HepG2 (cell line): ENCODE data around the gene VEPH1. TPM values are rescaled to one million over a fixed set of nuclear protein-coding genes. Genes with fewer than 3 reads are reported as not detected.

ENCODE experiments used
- ATAC-seq: fragments of 200-7000 bp; cut with Tn5 transposase; 3 replicates; pipeline ENCODE4 v1.9.1; 2020; ENCODE audit warnings: mild to moderate bottlenecking, moderate library complexity
- BruUV-seq: library from RNA; stranded (reverse); fragments of 400-500 nt; replicated peaks from 2 replicates; lab custom pipeline; 2021; lab: Mats Ljungman, UMichigan
- CTCF ChIA-PET: fragments of 300-600 bp; formaldehyde crosslinking; extraction: SDS; loops from one replicate; lab custom pipeline; 2021; ENCODE audit warnings: low total read pairs, inconsistent platforms, low intra/inter-chr PET ratio; lab: Yijun Ruan, JAX
- POLR2A ChIA-PET: fragments of 350-600 bp; sonication (Branson Sonifier 250); formaldehyde crosslinking; loops from one replicate; lab custom pipeline; 2020; ENCODE audit warnings: antibody characterized with exemption, inconsistent platforms; lab: Yijun Ruan, JAX
- DNase-seq: peaks from one replicate; pipeline ENCODE4 v3.0.0-alpha.2; 2015; ENCODE audit warnings: low spot score
- FAIRE-seq: peaks from 3 replicates; lab custom pipeline; 2011; peaks lifted over from hg19 to GRCh38; lab: Jason Lieb, UNC
- H2AFZ ChIP-seq: one replicate; pipeline ENCODE4 v1.6.1; 2011; ENCODE audit warnings: low read length, inconsistent platforms
- H3K27ac ChIP-seq: fragments of 300-600 bp; 3 replicates; pipeline ENCODE4 v1.8.0; 2011; ENCODE audit warnings: mixed run types, mild to moderate bottlenecking, mixed read lengths, low read length, inconsistent platforms; ENCODE audit not compliant: insufficient read depth; ENCODE audit errors: extremely low read length
- H3K27me3 ChIP-seq, 2 experiments: fragments of 200-600 bp in 1 of 2; 2 replicates in 1 of 2; 3 replicates in 1 of 2; pipeline versions ENCODE4 v1.6.0 to v1.8.0; 2011; ENCODE audit warnings: low read length in 2 of 2, mild to moderate bottlenecking in 2 of 2, moderate library complexity in 2 of 2, inconsistent platforms in 1 of 2; ENCODE audit not compliant: insufficient read depth in 2 of 2, control insufficient read depth in 1 of 2
- H3K36me3 ChIP-seq, 2 experiments: fragments of 200-600 bp in 1 of 2; replicated peaks in 1 of 2; 2 replicates in 1 of 2; 3 replicates in 1 of 2; pipeline versions ENCODE4 v1.5.1 to v1.8.0; 2011; ENCODE audit warnings: low read length in 2 of 2, inconsistent platforms in 1 of 2; ENCODE audit not compliant: insufficient read depth in 2 of 2, control insufficient read depth in 1 of 2
- H3K4me1 ChIP-seq: 2 replicates; pipeline ENCODE4 v1.5.1; 2012; ENCODE audit warnings: low read length, inconsistent platforms; ENCODE audit not compliant: insufficient read depth
- H3K4me2 ChIP-seq: 2 replicates; pipeline ENCODE4 v1.6.0; 2011; ENCODE audit warnings: low read depth, low read length, inconsistent platforms
- H3K4me3 ChIP-seq, 3 experiments: fragments of 200-600 bp in 1 of 3; sonication (generic), shearing (Covaris generic) in 1 of 3; replicated peaks in 1 of 3; 2 replicates each; pipeline ENCODE4 v1.5.1; 2011 to 2016; ENCODE audit warnings: low read length in 3 of 3, inconsistent platforms in 2 of 3, low read depth in 2 of 3, mild to moderate bottlenecking in 2 of 3, control low read depth in 1 of 3, mixed read lengths in 1 of 3; ENCODE audit not compliant: insufficient read depth in 1 of 3
- H3K79me2 ChIP-seq: one replicate; pipeline ENCODE4 v1.6.1; 2011; ENCODE audit warnings: low read length, inconsistent platforms; ENCODE audit not compliant: insufficient read depth
- H3K9ac ChIP-seq: 2 replicates; pipeline ENCODE4 v1.6.0; 2011; ENCODE audit warnings: mild to moderate bottlenecking, low read depth, low read length, inconsistent platforms; ENCODE audit not compliant: insufficient read depth
- H3K9me3 ChIP-seq: 2 replicates; pipeline ENCODE4 v1.5.1; 2012; ENCODE audit warnings: mild to moderate bottlenecking, low read length
- H4K20me1 ChIP-seq: 2 replicates; pipeline ENCODE4 v1.6.0; 2011; ENCODE audit warnings: inconsistent platforms, mild to moderate bottlenecking, low read length, moderate library complexity; ENCODE audit not compliant: insufficient read depth
- FOXP1 ChIP-seq, 2 experiments: fragments of 450-650 bp in 1 of 2; IDR thresholded peaks; 2 replicates each; pipeline ENCODE4 v1.6.1; 2017 to 2018; ENCODE audit warnings: antibody characterized with exemption in 1 of 2
- GABPB1 ChIP-seq: IDR thresholded peaks from 2 replicates; pipeline ENCODE4 v1.6.1; 2016; ENCODE audit warnings: mild to moderate bottlenecking, missing genetic modification reagents, moderate library complexity, missing compliant biosample characterization
- GFI1 ChIP-seq: sonication (generic); formaldehyde crosslinking; IDR thresholded peaks from 2 replicates; pipeline ENCODE4 v1.5.0; 2020; ENCODE audit warnings: missing genetic modification reagents, mild to moderate bottlenecking, borderline replicate concordance
- HMGA1 ChIP-seq: sonication (generic); formaldehyde crosslinking; conservative IDR thresholded peaks from 2 replicates; pipeline ENCODE4 v1.4.0; 2020; ENCODE audit warnings: missing genetic modification reagents
- IKZF4 ChIP-seq: sonication (generic); formaldehyde crosslinking; IDR thresholded peaks from 2 replicates; pipeline ENCODE4 v1.5.1; 2020; ENCODE audit warnings: borderline replicate concordance, mild to moderate bottlenecking, low read depth, missing genetic modification reagents; ENCODE audit errors: not compliant biosample characterization
- MBD4 ChIP-seq: IDR thresholded peaks from 2 replicates; pipeline ENCODE4 v1.6.1; 2012; ENCODE audit warnings: low read length, inconsistent platforms, borderline replicate concordance
- PHB2 ChIP-seq: fragments of 450-650 bp; IDR thresholded peaks from 2 replicates; pipeline ENCODE4 v1.6.1; 2018; ENCODE audit not compliant: partially characterized antibody
- RORA ChIP-seq: sonication (generic); formaldehyde crosslinking; IDR thresholded peaks from 2 replicates; pipeline ENCODE4 v1.5.0; 2020; ENCODE audit warnings: mild to moderate bottlenecking, missing genetic modification reagents, moderate library complexity
- ZNF354B ChIP-seq: sonication (generic); formaldehyde crosslinking; IDR thresholded peaks from 2 replicates; pipeline ENCODE4 v1.8.0; 2022; ENCODE audit warnings: mild to moderate bottlenecking, missing genetic modification reagents
- ZNF44 ChIP-seq: sonication (generic); formaldehyde crosslinking; IDR thresholded peaks from 2 replicates; pipeline ENCODE4 v1.5.1; 2020; ENCODE audit warnings: mild to moderate bottlenecking, missing genetic modification reagents
- WGBS: methylation state at CpG from one replicate; pipeline ENCODE4 v1.1.6; 2017; ENCODE audit warnings: low lambda C conversion rate; 5-methylcytosine and 5-hydroxymethylcytosine counted together
- in situ Hi-C: cut with HindIII; loops from 2 replicates; pipeline ENCODE4 v1.10.0; 2017; ENCODE audit warnings: low pct_unique_long_range_greater_than_20kb; ENCODE audit not compliant: extremely low pct_ligation_motif_present
- intact Hi-C: fragments of 100-400 bp; cut with micrococcal nuclease; formaldehyde crosslinking; loops from one replicate; pipeline ENCODE4 v1.10.0; 2022; ENCODE audit not compliant: unreplicated experiment
- polyA plus RNA-seq, 8 experiments: library from polyadenylated mRNA; depleted of rRNA in 3 of 8; stranded (reverse) in 7 of 8; unstranded in 1 of 8; fragments of >200 nt; fragmentation: Illumina TruSeq in 4 of 8; extraction: Trizol in 4 of 8; gene quantifications; 2 replicates each; pipeline versions ENCODE4 v1.2.1 to v1.2.3, GENCODE V29; 2011 to 2016; ENCODE audit warnings: low read depth in 4 of 8, missing spikeins in 1 of 8, mixed read lengths in 1 of 8; ENCODE audit not compliant: insufficient read depth in 1 of 8
- total RNA-seq, 5 experiments: library from RNA; depleted of rRNA; stranded (reverse); fragments of >200 nt; fragmentation: Illumina TruSeq; extraction: Trizol; gene quantifications; 2 replicates each; pipeline ENCODE4 v1.2.3, GENCODE V29; 2016; ENCODE audit warnings: low read depth in 1 of 5
- TF ChIP-seq, protein P1 (sequence below): sonication (generic); formaldehyde crosslinking; IDR thresholded peaks from 2 replicates; pipeline ENCODE4 v1.4.0; 2020; ENCODE audit warnings: missing genetic modification reagents
- TF ChIP-seq, protein P2 (sequence below): sonication (generic); formaldehyde crosslinking; IDR thresholded peaks from 2 replicates; pipeline ENCODE4 v1.5.1; 2020; ENCODE audit warnings: missing genetic modification reagents, mild to moderate bottlenecking, borderline replicate concordance
- TF ChIP-seq, protein P3 (sequence below): sonication (generic); formaldehyde crosslinking; IDR thresholded peaks from 2 replicates; pipeline ENCODE4 v1.4.0; 2020; ENCODE audit warnings: missing genetic modification reagents

VEPH1 gene
- total and polyA plus RNA-seq, 2 of the 13 experiments (the other 11 are each of a cell fraction or from before 2014, with no cell fraction given), result not detected

DNA sequence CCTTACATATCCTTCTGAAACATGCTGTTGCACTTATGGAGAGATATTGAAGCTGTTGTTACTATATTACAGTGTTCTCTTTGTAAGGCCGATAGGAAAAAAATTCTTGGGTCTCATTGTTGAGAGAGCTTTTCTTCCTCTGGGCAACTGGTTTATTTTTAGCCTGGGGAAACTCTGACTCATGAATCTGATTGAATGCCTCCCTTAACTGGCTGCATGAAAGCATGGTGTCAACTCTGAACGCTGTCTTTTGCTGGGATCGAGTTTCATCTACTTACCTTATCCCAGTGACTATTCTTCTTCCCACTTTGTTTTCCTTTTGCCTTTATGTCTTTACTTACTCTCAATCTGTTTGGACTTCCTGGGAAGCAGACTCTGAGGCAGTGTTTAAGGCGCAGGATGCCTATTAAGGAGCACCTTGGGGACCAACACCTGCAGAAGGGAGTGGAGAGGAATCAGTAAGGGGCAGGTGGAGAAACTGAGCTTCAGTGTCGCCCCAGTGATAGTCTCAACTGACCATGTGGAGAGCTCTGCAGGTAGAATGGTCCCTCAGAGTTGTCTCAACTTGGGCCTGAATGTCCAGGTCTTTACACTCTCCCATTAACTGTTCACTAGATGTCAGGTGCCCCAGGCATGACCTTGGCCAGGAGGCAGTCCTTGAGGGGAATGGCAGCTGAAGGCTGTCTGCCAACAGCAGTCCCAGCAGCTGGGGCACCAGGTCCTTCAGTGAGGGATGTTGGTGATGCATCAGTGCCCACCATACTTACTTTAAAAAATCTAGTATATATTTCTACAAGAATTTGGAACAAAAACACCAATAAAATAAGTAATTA, 254.4 kb downstream of the VEPH1 start:
- BruUV-seq, result no TSS peak
- no peaks in the 10 kb centered on the region for H3K79me2 ChIP-seq
- TF ChIP-seq, protein P1, sequence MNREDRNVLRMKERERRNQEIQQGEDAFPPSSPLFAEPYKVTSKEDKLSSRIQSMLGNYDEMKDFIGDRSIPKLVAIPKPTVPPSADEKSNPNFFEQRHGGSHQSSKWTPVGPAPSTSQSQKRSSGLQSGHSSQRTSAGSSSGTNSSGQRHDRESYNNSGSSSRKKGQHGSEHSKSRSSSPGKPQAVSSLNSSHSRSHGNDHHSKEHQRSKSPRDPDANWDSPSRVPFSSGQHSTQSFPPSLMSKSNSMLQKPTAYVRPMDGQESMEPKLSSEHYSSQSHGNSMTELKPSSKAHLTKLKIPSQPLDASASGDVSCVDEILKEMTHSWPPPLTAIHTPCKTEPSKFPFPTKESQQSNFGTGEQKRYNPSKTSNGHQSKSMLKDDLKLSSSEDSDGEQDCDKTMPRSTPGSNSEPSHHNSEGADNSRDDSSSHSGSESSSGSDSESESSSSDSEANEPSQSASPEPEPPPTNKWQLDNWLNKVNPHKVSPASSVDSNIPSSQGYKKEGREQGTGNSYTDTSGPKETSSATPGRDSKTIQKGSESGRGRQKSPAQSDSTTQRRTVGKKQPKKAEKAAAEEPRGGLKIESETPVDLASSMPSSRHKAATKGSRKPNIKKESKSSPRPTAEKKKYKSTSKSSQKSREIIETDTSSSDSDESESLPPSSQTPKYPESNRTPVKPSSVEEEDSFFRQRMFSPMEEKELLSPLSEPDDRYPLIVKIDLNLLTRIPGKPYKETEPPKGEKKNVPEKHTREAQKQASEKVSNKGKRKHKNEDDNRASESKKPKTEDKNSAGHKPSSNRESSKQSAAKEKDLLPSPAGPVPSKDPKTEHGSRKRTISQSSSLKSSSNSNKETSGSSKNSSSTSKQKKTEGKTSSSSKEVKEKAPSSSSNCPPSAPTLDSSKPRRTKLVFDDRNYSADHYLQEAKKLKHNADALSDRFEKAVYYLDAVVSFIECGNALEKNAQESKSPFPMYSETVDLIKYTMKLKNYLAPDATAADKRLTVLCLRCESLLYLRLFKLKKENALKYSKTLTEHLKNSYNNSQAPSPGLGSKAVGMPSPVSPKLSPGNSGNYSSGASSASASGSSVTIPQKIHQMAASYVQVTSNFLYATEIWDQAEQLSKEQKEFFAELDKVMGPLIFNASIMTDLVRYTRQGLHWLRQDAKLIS (CRISPR knock-in tag), result no peak
- TF ChIP-seq RORA (CRISPR knock-in tag), result no peak
- DNase-seq (peak; percentile 10), FAIRE-seq (no peak), ATAC-seq (no peak)
- no peaks in the 10 kb centered on the region for H3K36me3 ChIP-seq
- WGBS, result 3% methylated on average over 5 of the region's 5 CpGs
- CTCF ChIA-PET, result no interaction called here
- intact Hi-C loops, result no loop called here
- no peak overlapping the region for H3K4me2 ChIP-seq
- no peak overlapping the region for H3K9ac ChIP-seq
- no peak overlapping the region for H2AFZ ChIP-seq
- in situ Hi-C loops, result no loop called here
- H3K4me3 ChIP-seq, result no peak overlapping the region
- POLR2A ChIA-PET, result no interaction called here
- H4K20me1 ChIP-seq, result no peaks in the 10 kb centered on the region
- H3K4me1 ChIP-seq, result no peaks in the 10 kb centered on the region
- H3K27ac ChIP-seq, result no peak overlapping the region
- H3K27me3 ChIP-seq, result peaks cover 0 to 3% of the 10 kb centered on the region in 2 experiments; a peak in 2 of 5 replicates
- H3K9me3 ChIP-seq, result no peaks in the 10 kb centered on the region

DNA sequence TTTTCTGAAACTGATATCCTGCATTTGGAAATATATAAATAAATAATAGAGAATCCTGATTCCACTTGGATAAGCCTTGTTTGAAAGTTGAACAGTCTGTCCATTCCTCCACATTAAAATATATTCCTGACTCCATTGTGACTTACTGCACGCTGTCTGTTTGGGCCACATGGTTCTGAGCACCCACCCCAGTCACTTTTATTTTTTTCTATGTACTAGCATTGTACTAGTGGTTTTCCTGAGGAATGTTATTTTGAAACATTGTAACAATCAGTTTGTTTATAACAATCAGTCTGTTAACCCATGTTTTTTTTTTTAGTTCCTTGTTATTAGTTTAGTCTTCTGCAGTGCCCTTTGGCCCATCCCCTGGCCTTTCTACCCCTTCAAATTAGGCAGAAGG, 255.8 kb downstream of the VEPH1 start:
- Histone ChIP-seq H3K9ac (no peak overlapping the region), H2AFZ (no peak overlapping the region), H3K4me1 (no peaks in the 10 kb centered on the region), H3K9me3 (no peaks in the 10 kb centered on the region), H3K79me2 (no peaks in the 10 kb centered on the region), H3K4me3 (no peak overlapping the region), H4K20me1 (no peaks in the 10 kb centered on the region), H3K27ac (no peak overlapping the region), H3K27me3 (peaks cover 0 to 3% of the 10 kb centered on the region in 2 experiments; a peak in 2 of 5 replicates), H3K36me3 (no peaks in the 10 kb centered on the region), H3K4me2 (no peak overlapping the region)
- no TSS peak for BruUV-seq
- in situ Hi-C loops (no loop called here), intact Hi-C loops (no loop called here)
- CTCF ChIA-PET, result no interaction called here
- FAIRE-seq (no peak), DNase-seq (no peak), ATAC-seq (no peak)
- POLR2A ChIA-PET, result no interaction called here
- WGBS, result 0% methylated on average over 1 of the region's 1 CpG
- TF ChIP-seq IKZF4 (CRISPR knock-in tag) (no peak), ZNF44 (CRISPR knock-in tag) (no peak), GABPB1 (CRISPR knock-in tag) (no peak), FOXP1 (IDR thresholded peaks at IDR 0.05) (no peak), FOXP1 (CRISPR knock-in tag; IDR thresholded peaks at IDR 0.05) (no peak), ZNF354B (CRISPR knock-in tag) (no peak), MBD4 (no peak), HMGA1 (CRISPR knock-in tag) (no peak), PHB2 (no peak), GFI1 (CRISPR knock-in tag) (no peak)
- TF ChIP-seq, protein P2, sequence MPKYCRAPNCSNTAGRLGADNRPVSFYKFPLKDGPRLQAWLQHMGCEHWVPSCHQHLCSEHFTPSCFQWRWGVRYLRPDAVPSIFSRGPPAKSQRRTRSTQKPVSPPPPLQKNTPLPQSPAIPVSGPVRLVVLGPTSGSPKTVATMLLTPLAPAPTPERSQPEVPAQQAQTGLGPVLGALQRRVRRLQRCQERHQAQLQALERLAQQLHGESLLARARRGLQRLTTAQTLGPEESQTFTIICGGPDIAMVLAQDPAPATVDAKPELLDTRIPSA, result no peak
- TF ChIP-seq, protein P3, sequence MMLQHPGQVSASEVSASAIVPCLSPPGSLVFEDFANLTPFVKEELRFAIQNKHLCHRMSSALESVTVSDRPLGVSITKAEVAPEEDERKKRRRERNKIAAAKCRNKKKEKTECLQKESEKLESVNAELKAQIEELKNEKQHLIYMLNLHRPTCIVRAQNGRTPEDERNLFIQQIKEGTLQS (CRISPR knock-in tag), result no peak
